Sciatic nerve (tissue), 2 donors: ENCODE results near the gene BLM. TPM values are rescaled to one million over a fixed set of nuclear protein-coding genes. Genes with fewer than 3 reads are reported as not detected.
"Not testable (repeated sequence)": the region's sequence is repeated elsewhere in the genome, so short reads cannot be mapped to it uniquely, and the experiment has no call there.

ENCODE experiments used
- ATAC-seq: fragments of 200-7000 bp; cut with Tn5 transposase; one replicate; pipeline ENCODE4 v1.9.1; 2020; ENCODE audit warnings: mild to moderate bottlenecking, moderate library complexity
- DNase-seq: peaks from one replicate; pipeline ENCODE4 v3.0.0-alpha.2; 2020; ENCODE audit warnings: low spot score
- intact Hi-C: fragments of 100-400 bp; cut with DNase I; formaldehyde crosslinking; loops from one replicate; pipeline ENCODE4 v1.14.2; 2022
- total RNA-seq: library from RNA; stranded (reverse); fragmentation: NEBNext Ultra II Directional; extraction: Animal tissue kit (Norgen Biotek cat#: 25700); gene quantifications from one replicate; pipeline ENCODE4 v1.2.1, GENCODE V29; 2021
- donor health status: DM: no; HTN: no; CAD: no.
- donor health status: DM: no; HTN: no; CAD: no.

Gene BLM
- total RNA-seq, 1 donor from 2014 or later, result 0.85 TPM

GRCh38 chr15:90689326-90689961, 27.7 kb upstream of the BLM start:
- ATAC-seq, DNase-seq, intact Hi-C loops: not testable (repeated sequence)

GRCh38 chr15:90690585-90690984, 26.6 kb upstream of the BLM start:
- ATAC-seq (no peak), DNase-seq (no peak)
- intact Hi-C loops, result no loop called here

GRCh38 chr15:90691369-90691768, 25.8 kb upstream of the BLM start:
- ATAC-seq, result no peak
- intact Hi-C loops, result no loop called here
- no peak for DNase-seq

- ATAC-seq, result no peak
- DNase-seq, result no peak
- intact Hi-C loops, result no loop called here
Observed at GRCh38 chr15:90691982-90692773, 25.0 kb upstream of the BLM start.

DNA sequence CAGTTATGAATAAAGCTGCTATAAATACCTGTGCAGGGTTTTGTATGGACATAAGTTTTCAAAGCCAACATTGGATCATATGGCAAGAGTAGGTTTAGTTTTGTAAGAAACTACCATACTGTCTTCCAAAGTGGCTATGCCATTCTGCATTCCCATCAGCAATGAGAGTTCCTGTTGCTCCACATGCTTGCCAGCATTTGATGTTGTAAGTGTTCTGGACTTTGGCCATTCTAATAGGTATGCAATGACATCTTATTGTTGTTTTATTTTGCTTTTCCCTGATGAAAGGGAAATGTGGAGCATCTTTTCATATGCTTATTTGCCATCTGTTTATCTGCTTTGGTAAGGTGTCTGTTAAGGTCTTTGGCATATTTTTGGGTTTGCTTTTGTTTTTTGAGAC, 22.2 kb upstream of the BLM start:
- intact Hi-C loops, result no loop called here
- no peak for DNase-seq
- ATAC-seq, result no peak

- DNase-seq, result no peak
- no peak for ATAC-seq
- intact Hi-C loops, result no loop called here
Observed at GRCh38 chr15:90697175-90697574, 20.0 kb upstream of the BLM start.

DNA sequence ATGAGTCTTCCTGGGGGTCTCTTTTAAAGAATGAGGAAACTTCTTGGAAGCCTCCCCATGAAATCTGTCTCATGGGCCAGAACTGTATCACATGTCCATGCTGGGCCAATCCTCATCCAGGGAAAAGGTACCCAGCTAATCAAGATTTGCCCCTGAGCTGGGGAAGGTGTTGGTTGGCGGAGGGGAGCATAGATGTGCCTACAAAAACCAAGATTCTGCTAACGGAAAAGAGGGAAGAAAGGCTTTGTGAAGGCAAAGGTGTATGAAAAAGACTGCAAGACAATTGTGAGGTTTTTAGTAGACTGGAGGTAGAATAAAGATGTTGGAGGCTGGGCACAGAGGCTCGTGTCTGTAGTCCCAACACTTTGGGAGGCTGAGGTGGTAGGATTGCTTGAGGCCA, 18.5 kb upstream of the BLM start:
- intact Hi-C loops, result no loop called here
- ATAC-seq, result no peak
- DNase-seq, result no peak

DNA sequence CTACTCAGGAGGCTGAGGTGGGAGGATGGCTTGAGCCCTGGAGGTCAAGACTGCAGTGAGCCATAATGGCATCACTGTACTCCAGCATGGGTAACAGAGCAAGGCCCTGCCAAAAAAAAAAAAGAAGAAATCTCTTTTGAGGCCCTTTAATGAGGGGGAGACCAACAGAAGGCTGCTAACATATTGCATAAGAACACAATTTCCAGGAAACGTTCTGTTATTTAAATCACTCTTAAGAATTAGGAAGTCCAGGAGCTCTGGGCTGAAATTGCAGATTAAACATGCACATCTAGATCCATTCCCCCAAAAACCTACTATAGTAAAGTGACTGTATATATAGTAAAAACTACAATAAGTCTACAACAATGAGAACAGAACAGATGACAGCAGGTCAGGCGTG, 16.1 kb upstream of the BLM start:
- no peak for ATAC-seq
- intact Hi-C loops, result no loop called here
- DNase-seq, result no peak

DNA sequence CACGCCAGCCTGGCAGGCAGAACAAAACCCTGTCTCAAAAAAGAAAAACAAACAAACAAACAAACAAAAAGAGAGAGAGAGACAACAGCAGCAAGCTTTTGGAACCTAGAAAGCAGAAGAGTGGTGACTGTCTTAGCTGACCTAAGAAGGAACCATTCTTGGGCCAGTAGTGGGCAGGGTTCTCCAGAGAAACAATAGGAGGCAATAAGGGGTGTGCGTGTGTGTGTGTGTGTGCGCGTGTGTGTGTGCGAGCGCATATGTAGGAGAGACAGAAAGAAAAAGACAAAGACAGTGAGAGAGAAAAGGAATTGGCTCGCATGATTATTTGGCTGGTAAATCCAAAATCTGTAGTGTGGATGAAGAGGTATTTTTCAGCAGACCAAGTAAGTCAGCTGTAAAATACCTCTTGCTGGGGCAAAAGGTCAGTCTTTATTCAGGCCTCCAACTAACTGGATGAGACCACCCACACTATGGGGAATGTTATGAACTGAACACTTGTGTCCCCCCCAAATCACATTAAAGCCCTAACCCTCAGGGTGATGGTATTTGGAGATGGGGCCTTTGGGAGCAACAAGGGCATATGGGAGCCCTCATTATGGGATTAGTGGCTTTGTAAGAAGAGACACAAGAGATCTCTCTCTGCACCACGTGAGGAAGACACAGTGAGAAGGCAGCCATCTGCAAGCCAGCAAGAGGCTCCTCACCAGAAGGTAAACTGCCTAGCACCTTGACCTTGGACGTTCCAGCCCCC, 15.1 kb upstream of the BLM start:
- ATAC-seq, result no peak
- intact Hi-C loops, result no loop called here
- DNase-seq, result no peak

DNA sequence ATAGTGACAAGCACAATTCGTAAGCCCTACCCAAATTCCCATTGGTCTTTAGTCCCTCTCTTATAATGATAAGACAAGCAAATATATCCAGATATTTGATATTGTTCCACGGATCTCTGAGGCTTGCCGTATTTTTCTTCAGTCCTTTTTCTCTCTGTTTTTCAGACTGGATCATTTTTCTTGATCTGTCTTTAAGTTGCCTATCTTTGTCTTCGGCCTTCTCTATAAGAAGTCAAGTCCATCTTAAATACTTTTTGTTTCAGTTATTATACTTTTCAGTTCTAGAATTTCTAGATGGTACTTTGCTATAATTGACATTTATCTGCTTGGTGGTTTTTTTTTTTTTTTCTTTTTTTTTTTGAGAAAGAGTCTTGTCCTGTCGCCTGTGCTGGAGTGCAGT, 13.7 kb upstream of the BLM start:
- intact Hi-C loops, result no loop called here
- ATAC-seq (no peak), DNase-seq (no peak)

- intact Hi-C loops, result no loop called here
- DNase-seq (no peak), ATAC-seq (no peak)
Observed at GRCh38 chr15:90705212-90705611, 11.9 kb upstream of the BLM start.

DNA sequence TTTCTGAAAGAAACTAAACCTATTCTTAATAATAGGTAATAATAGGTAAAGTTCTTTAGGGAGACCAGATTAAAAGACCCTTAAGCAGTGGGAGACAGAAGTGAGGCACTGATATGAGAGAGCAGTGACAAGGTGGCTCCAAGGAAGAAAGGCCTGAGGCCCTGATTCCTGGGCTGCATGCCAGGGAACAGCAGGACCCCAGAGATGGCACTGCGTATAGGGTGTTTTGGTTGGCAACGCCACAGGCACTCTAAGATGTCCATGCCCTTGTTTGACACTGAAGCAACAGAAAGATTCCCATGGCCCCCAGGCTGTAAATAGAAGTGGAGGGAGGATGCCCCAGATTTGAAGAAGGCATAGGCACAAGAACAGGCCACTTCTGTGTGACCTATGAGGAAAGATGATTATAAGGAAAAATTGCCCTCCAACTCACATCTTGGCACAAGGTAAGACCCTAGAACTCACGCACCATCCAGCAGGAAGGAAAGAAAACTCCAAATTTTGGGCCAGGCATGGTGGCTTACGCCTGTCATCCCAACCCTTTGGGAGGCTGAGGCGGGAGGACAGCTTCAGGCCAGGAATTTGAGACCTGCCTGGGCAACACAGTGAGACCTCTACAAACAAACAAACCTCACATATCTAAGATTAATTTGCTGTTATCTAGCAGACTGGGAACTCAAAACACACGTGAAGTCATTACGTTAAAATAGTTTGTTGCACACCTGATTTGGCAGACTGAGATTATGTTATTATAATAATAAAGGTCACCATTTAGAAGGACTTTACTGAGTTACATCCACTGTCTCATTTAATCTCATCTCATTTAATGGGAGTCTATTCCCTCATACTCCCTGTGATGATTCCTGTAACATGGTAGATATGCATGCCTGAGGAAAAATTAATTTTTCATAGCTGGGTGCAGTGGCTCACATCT, 10.5 kb upstream of the BLM start:
- ATAC-seq (no peak), DNase-seq (no peak)
- intact Hi-C loops, result no loop called here

DNA sequence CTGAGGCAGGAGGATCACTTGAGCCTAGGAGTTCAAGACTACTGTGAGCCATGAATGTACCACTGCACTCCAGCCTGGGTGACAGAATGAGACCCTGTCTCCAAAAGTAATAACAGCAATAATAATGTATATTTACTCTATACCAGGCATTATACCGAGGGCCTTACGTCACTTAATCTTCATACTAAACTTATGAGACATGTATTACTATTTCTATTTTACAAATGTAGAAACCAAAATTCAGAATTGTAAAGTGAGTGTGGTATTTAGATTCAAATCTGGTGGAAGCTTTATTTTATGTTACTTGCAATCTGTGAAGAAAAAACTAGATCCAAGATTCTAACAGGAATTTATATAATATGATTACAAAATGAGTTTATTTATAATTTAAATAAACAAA, 9.7 kb upstream of the BLM start:
- no peak for ATAC-seq
- intact Hi-C loops, result no loop called here
- DNase-seq, result no peak

- ATAC-seq, result no peak
- intact Hi-C loops, result no loop called here
- DNase-seq, result no peak
Observed at GRCh38 chr15:90708516-90708915, 8.6 kb upstream of the BLM start.

- no peak for ATAC-seq
- intact Hi-C loops, result no loop called here
- no peak for DNase-seq
Observed at GRCh38 chr15:90709278-90709677, 7.9 kb upstream of the BLM start.

- no peak for ATAC-seq
- intact Hi-C loops, result no loop called here
Observed at GRCh38 chr15:90710436-90711027, 6.6 kb upstream of the BLM start.

GRCh38 chr15:90711418-90711824, 5.7 kb upstream of the BLM start:
- DNase-seq (no peak), ATAC-seq (no peak)
- intact Hi-C loops, result no loop called here

More at GRCh38 chr15:90710436-90711027, 6.6 kb upstream of the BLM start:
- DNase-seq, result no peak

- intact Hi-C loops, result no loop called here
- DNase-seq, result no peak
Observed at GRCh38 chr15:90711842-90712241, 5.3 kb upstream of the BLM start.

GRCh38 chr15:90713081-90713480, 4.1 kb upstream of the BLM start:
- intact Hi-C loops, result no loop called here
- ATAC-seq, result no peak
- DNase-seq, result no peak

More at GRCh38 chr15:90711842-90712241, 5.3 kb upstream of the BLM start:
- ATAC-seq, result no peak
